ENCODE data around the gene ZNF470. TPM values are rescaled to one million over a fixed set of nuclear protein-coding genes. Genes with fewer than 3 reads are reported as not detected.

ZNF470 gene
- total RNA-seq, 1 experiment from 2014 or later, result 7.1 TPM

DNA sequence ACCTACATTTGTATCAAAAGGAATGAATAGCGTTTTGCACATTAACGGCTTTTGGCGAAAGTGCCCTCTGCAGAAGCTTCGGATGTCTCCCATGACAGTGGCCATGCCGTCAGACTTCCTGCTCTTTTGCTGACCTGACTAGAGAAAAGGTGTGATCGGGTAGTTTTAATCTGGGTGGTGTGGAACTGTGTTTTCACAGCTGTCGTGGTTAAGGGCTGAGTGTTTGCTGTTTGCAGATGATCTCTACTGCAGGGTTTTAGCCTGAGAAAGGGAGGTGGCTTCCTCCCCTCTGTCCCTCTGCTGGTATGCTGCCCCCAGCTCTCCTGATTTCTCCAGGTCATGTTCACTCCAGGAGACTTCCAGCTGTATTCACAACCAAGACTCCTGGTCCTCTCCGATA is 50.3 kb downstream of the ZNF470 start:
- H3K4me2 ChIP-seq (ENCODE audit: insufficient read depth, insufficient read length, low read length), result no peak overlapping the region
- no peak overlapping the region for H3K18ac ChIP-seq (ENCODE audit: insufficient read length, low read depth, low read length)
- Mint-ChIP-seq H3K36me3 (ENCODE audit: insufficient read depth in 1 of 3, low read depth in 3 of 3) (peaks cover 80 to 94% (median 90%) of the 10 kb centered on the region in 3 experiments), H3K27ac (no peak overlapping the region), H3K27me3 (ENCODE audit: low read depth) (peaks cover 1% of the 10 kb centered on the region), H3K4me3 (no peak overlapping the region), H3K4me1 (no peaks in the 10 kb centered on the region), H3K9me3 (peaks cover 94 to 97% of the 10 kb centered on the region in 2 experiments)
- no peak overlapping the region for H3T11ph ChIP-seq (ENCODE audit: low read length)
- no peak overlapping the region for H3K4ac ChIP-seq (ENCODE audit: low read depth, low read length)
- no peak overlapping the region for H3K27ac ChIP-seq (ENCODE audit: insufficient read length, low read depth, low read length)
- no peak overlapping the region for H2BK20ac ChIP-seq (ENCODE audit: low read depth, low read length, poor library complexity, severe bottlenecking)
- TF ChIP-seq, protein P1, sequence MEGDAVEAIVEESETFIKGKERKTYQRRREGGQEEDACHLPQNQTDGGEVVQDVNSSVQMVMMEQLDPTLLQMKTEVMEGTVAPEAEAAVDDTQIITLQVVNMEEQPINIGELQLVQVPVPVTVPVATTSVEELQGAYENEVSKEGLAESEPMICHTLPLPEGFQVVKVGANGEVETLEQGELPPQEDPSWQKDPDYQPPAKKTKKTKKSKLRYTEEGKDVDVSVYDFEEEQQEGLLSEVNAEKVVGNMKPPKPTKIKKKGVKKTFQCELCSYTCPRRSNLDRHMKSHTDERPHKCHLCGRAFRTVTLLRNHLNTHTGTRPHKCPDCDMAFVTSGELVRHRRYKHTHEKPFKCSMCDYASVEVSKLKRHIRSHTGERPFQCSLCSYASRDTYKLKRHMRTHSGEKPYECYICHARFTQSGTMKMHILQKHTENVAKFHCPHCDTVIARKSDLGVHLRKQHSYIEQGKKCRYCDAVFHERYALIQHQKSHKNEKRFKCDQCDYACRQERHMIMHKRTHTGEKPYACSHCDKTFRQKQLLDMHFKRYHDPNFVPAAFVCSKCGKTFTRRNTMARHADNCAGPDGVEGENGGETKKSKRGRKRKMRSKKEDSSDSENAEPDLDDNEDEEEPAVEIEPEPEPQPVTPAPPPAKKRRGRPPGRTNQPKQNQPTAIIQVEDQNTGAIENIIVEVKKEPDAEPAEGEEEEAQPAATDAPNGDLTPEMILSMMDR (conservative IDR thresholded peaks at IDR 0.05), result no peak
- H2BK15ac ChIP-seq (ENCODE audit: low read depth, low read length), result no peak overlapping the region
- no peak overlapping the region for H4K8ac ChIP-seq (replicated peaks; ENCODE audit: insufficient read length, low read depth, low read length)
- H3K23me2 ChIP-seq (ENCODE audit: insufficient read length, low read depth, low read length, poor library complexity, severe bottlenecking), result no peaks in the 10 kb centered on the region
- no peak overlapping the region for H2AFZ ChIP-seq (ENCODE audit: low read length)
- H4K91ac ChIP-seq (ENCODE audit: insufficient read length, low read depth, low read length), result no peak overlapping the region
- H3K79me1 ChIP-seq (ENCODE audit: insufficient read depth, low read depth, low read length, poor library complexity, severe bottlenecking), result no peaks in the 10 kb centered on the region
- no peak overlapping the region for H3K23ac ChIP-seq (ENCODE audit: insufficient read length, low read depth, low read length)
- H2BK12ac ChIP-seq (ENCODE audit: insufficient read length, low read depth, low read length), result no peak overlapping the region
- no peak for DNase-seq
- no peaks in the 10 kb centered on the region for H3K4me1 ChIP-seq (ENCODE audit: insufficient read depth, low read length)
- H4K20me1 ChIP-seq (ENCODE audit: control insufficient read depth, insufficient read depth, insufficient read length), result no peaks in the 10 kb centered on the region
- H3K14ac ChIP-seq (ENCODE audit: insufficient read depth, low read length), result no peak overlapping the region
- H2BK120ac ChIP-seq (ENCODE audit: low read depth, low read length, poor library complexity, severe bottlenecking), result no peak overlapping the region
- no peak overlapping the region for H2AK5ac ChIP-seq (ENCODE audit: insufficient read length, low read length)
- no peak overlapping the region for H3K56ac ChIP-seq (ENCODE audit: insufficient read length, low read depth, low read length)
- no peaks in the 10 kb centered on the region; the same call in 1 of the 2 replicates for H3K79me2 ChIP-seq (ENCODE audit: insufficient read depth, low read length)
- no peak overlapping the region for H3K9ac ChIP-seq (ENCODE audit: extremely low read depth, insufficient read length, low read length)
- WGBS (ENCODE audit: extremely low coverage, insufficient read length, low lambda C conversion rate), result no CpG with 5 or more reads among the region's 8 CpGs
- no peak overlapping the region for H2BK5ac ChIP-seq (ENCODE audit: insufficient read length, low read length)
- peaks cover 27% of the 10 kb centered on the region for H3K9me3 ChIP-seq (ENCODE audit: control insufficient read depth, low read depth, low read length)
- H3K27me3 ChIP-seq (ENCODE audit: insufficient read depth, low read length), result no peaks in the 10 kb centered on the region
- no peak overlapping the region for H4K5ac ChIP-seq (ENCODE audit: insufficient read length, low read depth, low read length)

Measured in H9 (cell line).